Measurements from ENCODE around the gene AFAP1L2.

DNA sequence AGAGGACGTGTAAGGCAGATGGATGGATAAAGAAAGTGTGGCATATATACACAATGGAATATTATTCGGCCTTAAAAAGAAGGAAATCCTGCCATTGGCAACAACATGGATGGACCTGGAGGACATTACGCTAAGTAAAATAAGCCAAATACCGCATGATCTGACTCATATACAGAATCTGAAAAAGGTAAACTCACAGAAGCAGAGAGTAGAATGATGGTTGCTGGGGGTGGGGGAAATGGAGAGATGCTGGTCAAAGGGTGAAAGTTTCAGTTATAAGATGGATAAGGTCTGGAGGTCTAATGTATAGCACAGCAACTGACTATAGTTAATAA, 36.3 kb downstream of the AFAP1L2 start:
- TF ChIP-seq, protein P1, sequence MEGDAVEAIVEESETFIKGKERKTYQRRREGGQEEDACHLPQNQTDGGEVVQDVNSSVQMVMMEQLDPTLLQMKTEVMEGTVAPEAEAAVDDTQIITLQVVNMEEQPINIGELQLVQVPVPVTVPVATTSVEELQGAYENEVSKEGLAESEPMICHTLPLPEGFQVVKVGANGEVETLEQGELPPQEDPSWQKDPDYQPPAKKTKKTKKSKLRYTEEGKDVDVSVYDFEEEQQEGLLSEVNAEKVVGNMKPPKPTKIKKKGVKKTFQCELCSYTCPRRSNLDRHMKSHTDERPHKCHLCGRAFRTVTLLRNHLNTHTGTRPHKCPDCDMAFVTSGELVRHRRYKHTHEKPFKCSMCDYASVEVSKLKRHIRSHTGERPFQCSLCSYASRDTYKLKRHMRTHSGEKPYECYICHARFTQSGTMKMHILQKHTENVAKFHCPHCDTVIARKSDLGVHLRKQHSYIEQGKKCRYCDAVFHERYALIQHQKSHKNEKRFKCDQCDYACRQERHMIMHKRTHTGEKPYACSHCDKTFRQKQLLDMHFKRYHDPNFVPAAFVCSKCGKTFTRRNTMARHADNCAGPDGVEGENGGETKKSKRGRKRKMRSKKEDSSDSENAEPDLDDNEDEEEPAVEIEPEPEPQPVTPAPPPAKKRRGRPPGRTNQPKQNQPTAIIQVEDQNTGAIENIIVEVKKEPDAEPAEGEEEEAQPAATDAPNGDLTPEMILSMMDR (IDR thresholded peaks at IDR 0.05 in 2 of 3, conservative IDR thresholded peaks at IDR 0.05 in 1 of 3; ENCODE audit: insufficient read depth in 2 of 3, low read depth in 1 of 3, low read length in 3 of 3) = no peak
- TF ChIP-seq TEAD1 (CRISPR knock-in tag; IDR thresholded peaks at IDR 0.05) = no peak
- TF ChIP-seq PTTG1 (tag; IDR thresholded peaks at IDR 0.05; ENCODE audit: low read depth) = no peak
- no peak for TF ChIP-seq CREM (IDR thresholded peaks at IDR 0.05; ENCODE audit: low read depth)
- TF ChIP-seq ZNF253 (CRISPR knock-in tag; conservative IDR thresholded peaks at IDR 0.05) = no peak
- TF ChIP-seq ARNT (IDR thresholded peaks at IDR 0.05) = no peak
- TF ChIP-seq ZNF41 (CRISPR knock-in tag; conservative IDR thresholded peaks at IDR 0.05) = no peak

Data from K562 (cell line).